IPS-18c (cell line): ENCODE data around the gene SPOCK2.

Experiments
- H3K4me3 ChIP-seq: 2 replicates; pipeline ENCODE4 v1.7.0; 2013; ENCODE audit warnings: low read depth, mild to moderate bottlenecking, low read length, moderate library complexity; ENCODE audit not compliant: insufficient read depth
- H3K9me3 ChIP-seq: one replicate; pipeline ENCODE4 v1.6.1; 2013; ENCODE audit warnings: mild to moderate bottlenecking, low read length, moderate library complexity; ENCODE audit not compliant: control insufficient read depth, insufficient read depth

SPOCK2 gene

GRCh38 chr10:72067463-72068125 lies 20.8 kb downstream of the SPOCK2 start:
- H3K4me3 ChIP-seq = no peak overlapping the region
- no peaks in the 10 kb centered on the region for H3K9me3 ChIP-seq

- Histone ChIP-seq H3K9me3 (no peaks in the 10 kb centered on the region), H3K4me3 (no peak overlapping the region)
These were observed 21.8 kb downstream of the SPOCK2 start for GRCh38 chr10:72066318-72067284.

GRCh38 chr10:72065439-72066025 lies 22.8 kb downstream of the SPOCK2 start:
- no peak overlapping the region for H3K4me3 ChIP-seq

GRCh38 chr10:72063703-72064391 lies 24.5 kb downstream of the SPOCK2 start:
- Histone ChIP-seq H3K9me3 (no peaks in the 10 kb centered on the region), H3K4me3 (no peak overlapping the region)

More at GRCh38 chr10:72065439-72066025, 22.8 kb downstream of the SPOCK2 start:
- no peaks in the 10 kb centered on the region for H3K9me3 ChIP-seq

- Histone ChIP-seq H3K4me3 (no peak overlapping the region), H3K9me3 (no peaks in the 10 kb centered on the region)
These were observed 25.3 kb downstream of the SPOCK2 start for GRCh38 chr10:72062832-72063702.

- H3K9me3 ChIP-seq = no peaks in the 10 kb centered on the region
- H3K4me3 ChIP-seq = no peak overlapping the region
These were observed 26.0 kb downstream of the SPOCK2 start for GRCh38 chr10:72062382-72062781.

- no peak overlapping the region for H3K4me3 ChIP-seq
- no peaks in the 10 kb centered on the region for H3K9me3 ChIP-seq
These were observed 26.4 kb downstream of the SPOCK2 start for GRCh38 chr10:72061930-72062329.

- Histone ChIP-seq H3K4me3 (no peak overlapping the region), H3K9me3 (no peaks in the 10 kb centered on the region)
These were observed 26.9 kb downstream of the SPOCK2 start for GRCh38 chr10:72061491-72061890.

GRCh38 chr10:72059843-72060822 lies 28.2 kb downstream of the SPOCK2 start:
- H3K4me3 ChIP-seq = no peak overlapping the region
- H3K9me3 ChIP-seq = no peaks in the 10 kb centered on the region

GRCh38 chr10:72058989-72059842 lies 29.1 kb downstream of the SPOCK2 start:
- Histone ChIP-seq H3K4me3 (no peak overlapping the region), H3K9me3 (no peaks in the 10 kb centered on the region)

GRCh38 chr10:72058347-72058898 lies 29.9 kb downstream of the SPOCK2 start:
- no peaks in the 10 kb centered on the region for H3K9me3 ChIP-seq
- H3K4me3 ChIP-seq = no peak overlapping the region

- no peak overlapping the region for H3K4me3 ChIP-seq
These were observed 31.2 kb downstream of the SPOCK2 start for GRCh38 chr10:72056932-72057751.

GRCh38 chr10:72056113-72056512 lies 32.2 kb downstream of the SPOCK2 start:
- Histone ChIP-seq H3K9me3 (no peaks in the 10 kb centered on the region), H3K4me3 (no peak overlapping the region)

More at GRCh38 chr10:72056932-72057751, 31.2 kb downstream of the SPOCK2 start:
- H3K9me3 ChIP-seq = no peaks in the 10 kb centered on the region

- no peaks in the 10 kb centered on the region for H3K9me3 ChIP-seq
- no peak overlapping the region for H3K4me3 ChIP-seq
These were observed 34.7 kb downstream of the SPOCK2 start for GRCh38 chr10:72053690-72054089.
